GDM1 (cell line): ENCODE results near the gene NPFF.
"Not testable (repeated sequence)": the region's sequence is repeated elsewhere in the genome, so short reads cannot be mapped to it uniquely, and the experiment has no call there.

Experiments used
- DNase-seq: peaks from one replicate; lab custom pipeline; 2025; lab: John Stamatoyannopoulos, UW

The NPFF gene

DNA sequence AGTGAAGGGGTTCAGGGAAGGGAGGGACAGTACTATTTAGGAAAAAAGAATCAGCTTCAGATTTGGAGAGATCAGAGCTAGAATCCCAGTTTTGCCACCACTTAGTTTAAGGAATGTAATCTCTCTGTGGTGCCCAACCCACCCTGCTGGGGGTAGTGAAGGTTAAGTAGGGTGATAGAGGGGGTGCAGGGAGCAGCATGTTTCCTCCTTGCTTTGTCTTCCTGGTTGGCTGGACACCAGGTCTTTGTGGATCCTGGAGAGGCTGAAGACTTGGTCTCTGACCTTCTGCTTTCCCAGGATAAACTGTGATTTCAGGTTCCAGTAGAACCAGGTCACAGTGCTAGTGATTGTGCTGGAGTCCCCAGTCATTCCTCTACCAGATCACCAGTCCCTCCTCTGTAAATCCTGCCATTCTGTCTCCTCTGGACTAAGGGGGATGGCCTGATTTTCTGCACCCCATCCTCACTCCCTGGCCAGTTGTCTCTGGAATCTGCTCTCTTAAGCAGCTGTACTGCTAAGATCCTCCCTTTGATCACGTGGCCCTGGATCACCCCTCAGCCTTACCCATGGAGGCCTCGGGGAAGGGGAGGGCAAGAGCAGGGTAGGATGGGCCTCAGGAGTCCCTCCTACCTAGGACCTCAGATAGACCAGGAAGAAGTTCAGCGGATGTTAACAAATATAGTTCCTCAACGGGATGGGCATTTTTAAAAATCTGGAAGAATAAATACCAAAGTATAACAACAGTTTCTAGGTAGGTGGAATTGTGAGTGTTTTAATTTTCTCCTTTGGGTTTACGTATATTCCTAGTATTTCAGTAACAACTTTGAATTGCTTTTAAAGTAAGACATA lies 11.2 kb downstream of the NPFF start:
- peak; percentile 51 for DNase-seq

DNA sequence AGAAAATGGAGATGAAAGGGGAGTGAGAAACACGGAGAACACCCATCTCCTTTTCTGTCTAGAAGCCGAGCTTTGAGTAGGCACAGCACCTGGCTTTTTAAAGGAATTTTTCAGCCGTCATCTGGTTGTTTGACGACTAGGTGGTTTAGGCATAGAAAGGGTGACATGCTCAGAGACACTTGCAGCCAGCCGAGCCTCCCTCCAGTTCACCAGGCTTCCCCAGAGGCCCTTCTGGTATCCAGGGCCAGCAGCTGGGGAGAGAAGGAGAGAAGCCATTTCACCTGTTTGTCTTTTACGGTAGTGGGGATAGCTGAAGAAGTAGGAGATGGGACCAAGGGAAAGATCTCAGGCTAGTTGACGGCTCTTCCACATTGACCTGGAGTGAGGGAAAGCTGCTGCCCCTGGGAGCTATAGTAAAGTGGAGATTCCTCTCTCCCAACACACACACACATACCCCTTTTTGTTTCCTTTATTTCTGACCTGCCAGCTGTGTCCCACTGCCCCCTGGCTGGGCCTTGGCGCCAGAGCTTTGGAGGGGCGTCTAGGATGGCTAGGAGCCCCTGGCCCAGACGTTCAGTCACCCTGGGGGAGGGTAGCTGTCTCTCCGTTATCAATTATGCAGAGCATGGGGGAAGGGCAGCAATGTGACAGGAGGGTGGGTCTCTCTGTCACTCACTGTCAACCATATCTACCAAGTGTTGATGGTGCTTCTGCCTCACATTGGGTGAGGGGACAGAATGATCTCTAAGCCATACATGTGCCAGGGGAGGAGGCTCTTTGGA lies 13.5 kb downstream of the NPFF start:
- DNase-seq = no peak

DNA sequence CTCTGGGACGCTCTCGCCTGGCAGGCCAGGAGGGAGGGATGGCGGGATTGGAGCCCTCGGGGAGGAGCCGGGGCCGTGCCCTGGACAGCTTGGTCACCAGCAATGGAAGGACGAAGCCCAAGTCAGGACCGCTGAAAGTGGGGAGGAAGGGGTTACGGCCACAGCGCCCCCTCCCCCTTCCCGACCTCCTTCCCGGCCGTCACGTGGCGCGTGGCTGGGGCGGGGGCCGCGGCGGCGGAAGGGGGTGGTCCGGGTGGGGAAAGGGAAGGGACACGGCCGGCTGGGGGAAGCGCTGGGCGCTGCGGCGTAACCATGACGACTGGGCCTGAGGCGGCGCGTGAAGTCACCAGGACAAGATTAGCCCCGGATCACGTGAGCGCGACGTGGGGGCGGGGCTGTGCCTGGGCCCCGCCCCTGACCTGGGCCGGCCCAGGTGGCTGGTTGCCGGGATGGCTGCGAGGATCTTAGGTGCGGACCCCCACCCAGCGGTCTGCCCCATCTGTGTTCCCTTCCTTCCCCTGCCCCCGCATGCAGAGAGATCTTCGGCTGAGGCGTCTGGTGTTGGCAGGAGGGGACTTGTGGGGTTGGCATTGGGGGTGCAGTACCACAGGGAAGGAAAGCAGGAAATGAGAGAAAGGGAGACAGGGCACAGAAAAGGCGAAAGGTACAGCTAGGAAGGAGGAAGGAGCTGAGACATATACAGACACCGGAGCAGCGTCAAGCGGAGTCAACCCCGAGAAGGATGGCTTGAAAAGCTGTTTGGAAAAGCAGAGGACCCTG lies 14.3 kb downstream of the NPFF start:
- peak; percentile 84 for DNase-seq

DNA sequence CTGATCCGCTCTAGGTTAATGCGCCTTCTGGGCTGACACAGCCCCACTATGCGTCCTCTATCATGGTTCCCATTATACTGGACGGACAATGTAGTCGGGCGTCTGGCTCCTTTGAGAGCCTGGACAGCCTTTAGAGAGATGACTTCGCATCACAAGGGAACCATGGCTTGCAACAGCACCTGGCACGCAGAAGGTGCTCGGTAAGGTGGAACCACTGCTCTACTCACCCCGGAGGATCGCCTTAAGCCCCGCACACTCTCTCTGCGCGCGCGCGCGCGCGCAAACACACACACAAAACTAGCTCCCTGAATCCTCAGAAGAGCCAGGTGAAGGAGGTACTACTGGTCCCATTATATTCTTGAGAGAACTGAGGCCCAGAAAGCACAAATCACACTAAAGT lies 15.1 kb downstream of the NPFF start:
- DNase-seq = no peak

DNA sequence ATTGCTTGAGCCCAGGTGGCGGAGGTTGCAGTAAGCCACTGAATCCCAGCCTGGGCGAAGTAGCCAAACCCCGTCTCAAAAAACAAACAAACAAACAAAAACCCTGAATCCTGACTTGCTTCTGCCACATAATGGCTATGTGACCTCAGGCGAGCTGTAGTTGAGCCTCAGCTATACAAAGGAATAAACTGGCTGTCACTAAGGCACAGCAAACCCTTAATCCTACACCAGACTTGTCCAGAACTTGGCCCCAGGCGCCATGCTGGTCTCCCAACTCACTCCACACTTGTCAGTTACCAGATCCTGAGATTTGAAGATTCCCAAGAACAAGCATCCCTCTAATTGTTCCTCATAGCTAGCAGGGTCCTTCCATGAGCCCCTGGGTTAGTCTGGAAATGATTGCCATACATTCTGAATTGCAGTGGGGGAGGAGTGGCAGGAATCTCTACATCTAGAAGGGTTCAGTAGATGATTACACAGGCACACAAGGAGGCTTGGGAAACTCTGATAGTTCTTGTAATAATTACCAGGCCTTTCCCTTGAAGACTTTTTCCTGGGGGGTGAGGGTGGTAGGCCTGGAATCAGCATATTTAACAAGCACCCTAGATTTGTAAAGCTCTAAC lies 17.9 kb downstream of the NPFF start:
- no peak for DNase-seq

DNA sequence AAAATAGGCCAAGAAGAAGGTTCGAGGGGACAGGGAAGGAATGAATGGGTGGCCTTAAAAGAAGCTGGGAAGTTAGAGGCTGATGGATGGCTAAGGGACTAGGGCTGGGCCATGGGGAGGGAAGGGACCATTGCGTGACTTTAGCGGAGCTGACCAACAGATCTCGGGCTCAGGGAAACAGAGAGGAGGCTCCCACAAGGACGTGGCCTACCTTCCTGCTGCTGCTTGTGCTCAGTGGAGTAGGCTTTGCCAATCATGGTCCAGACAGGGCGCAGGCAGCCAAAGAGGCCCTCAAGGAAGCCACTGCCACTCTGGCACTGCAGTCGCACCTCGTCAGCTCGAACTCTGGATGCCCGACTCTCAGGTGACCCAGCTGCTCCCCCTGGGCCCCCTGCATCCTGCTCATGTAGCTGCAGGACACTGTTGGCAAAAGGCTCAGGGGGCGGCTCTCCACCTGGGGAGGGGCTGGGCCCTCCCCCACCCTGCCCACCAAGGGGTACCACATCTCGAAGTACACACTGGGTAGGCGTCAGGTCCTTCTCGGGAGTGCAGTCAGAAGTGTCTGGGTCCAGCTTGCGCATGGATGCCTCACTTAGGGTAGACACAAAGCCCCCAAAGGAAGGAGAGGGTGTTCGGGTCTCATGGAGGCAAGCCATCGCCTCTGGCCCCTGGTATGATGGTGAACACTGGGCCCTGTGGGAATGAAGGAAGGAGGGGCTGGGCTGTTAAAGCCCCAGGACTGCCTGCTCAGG lies 20.4 kb downstream of the NPFF start:
- no peak for DNase-seq

DNA sequence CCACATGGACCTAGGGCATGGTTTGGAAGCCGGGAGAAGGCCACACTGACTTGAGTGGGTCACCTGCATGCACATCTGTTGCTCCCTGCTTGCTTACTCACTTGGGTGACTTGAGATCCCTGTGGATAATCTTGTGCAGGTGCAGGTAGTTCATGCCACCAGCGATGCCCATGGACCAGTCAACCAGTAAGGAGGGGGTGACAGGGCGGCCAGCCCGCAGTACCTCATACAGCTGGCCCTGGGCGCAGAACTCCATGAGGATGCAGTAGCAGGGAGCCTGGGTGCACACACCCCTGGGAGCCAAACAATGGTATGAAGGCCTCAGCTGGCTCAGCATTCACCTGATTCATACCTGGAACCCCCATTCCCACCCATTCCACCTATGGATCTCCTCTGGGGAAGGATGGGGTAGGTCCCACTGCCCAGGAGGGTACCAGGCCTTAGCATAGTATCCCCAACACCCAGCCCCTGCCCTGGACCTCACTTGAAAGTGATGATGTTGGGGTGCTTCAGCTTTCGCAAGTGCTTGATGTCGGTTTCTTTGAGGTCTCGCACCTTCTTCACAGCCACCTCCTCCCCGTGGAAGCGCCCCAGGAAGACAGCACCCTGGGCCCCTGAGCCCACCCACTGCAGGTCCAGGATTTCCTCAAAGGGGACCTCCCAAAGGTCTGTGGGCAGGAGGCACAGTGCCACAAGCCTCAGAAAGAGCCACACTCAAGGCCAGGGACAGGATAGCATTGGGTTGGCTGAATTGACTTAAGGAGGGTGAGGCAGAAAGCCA lies 21.1 kb downstream of the NPFF start:
- no peak for DNase-seq

DNA sequence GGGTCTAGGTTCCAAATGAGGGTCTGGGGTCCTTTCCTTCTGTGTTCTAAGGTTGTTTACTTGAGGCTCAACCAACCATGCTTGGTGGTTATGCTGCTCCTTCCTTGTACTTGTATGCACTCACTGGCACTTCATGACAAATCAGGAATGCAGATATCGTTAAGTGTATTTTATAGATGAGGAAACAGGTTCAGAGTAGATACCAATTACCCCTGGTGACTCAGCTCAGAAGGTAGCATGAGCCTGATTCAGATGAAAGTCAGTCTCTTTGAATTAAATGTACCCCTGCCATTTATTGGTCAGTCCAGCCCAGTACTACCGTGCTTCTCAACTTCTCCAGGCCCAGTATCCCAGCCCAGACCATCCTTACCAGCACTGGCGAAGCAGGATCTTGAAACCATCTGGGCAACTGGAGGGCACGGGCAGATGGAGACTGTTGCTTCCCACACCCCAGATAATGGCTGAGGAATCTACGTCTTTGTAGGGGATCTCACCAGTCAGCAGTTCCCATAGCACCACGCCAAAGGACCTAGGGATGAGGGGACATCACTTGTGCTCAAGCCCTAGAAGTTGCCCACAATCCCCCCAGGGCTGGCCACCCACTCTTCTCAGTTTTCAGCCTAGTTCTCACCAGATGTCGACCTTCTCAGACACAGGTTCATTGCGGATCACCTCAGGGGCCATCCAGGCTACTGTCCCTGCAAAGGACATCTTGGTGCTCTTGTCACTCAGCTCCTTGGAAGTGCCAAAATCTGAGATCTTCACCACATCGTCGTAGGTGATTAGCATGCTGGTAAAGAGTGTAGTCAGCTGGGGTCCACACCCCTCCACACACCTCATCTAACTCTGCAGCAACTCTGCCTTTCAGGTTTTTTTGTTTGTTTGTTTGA lies 22.4 kb downstream of the NPFF start:
- no peak for DNase-seq

DNA sequence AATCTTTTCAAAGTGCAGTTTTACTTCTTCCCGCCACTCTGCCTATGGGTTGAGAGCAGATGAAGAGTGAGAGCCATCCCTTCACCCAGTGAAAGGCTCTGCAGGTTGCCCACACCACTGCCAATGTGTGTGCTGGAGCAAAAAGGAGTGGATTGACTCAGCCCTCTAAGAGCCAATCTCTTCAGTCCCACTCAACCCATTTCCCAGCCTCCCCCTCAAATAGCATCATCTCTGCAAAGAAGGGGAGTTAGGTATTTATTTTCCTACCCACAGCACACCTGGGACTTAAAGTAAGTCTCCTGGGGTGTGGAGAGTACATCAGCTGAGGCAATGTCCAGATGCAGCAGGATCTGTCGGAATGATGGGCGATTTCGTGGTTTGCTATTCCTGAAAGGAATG lies 23.3 kb downstream of the NPFF start:
- DNase-seq = no peak

DNA sequence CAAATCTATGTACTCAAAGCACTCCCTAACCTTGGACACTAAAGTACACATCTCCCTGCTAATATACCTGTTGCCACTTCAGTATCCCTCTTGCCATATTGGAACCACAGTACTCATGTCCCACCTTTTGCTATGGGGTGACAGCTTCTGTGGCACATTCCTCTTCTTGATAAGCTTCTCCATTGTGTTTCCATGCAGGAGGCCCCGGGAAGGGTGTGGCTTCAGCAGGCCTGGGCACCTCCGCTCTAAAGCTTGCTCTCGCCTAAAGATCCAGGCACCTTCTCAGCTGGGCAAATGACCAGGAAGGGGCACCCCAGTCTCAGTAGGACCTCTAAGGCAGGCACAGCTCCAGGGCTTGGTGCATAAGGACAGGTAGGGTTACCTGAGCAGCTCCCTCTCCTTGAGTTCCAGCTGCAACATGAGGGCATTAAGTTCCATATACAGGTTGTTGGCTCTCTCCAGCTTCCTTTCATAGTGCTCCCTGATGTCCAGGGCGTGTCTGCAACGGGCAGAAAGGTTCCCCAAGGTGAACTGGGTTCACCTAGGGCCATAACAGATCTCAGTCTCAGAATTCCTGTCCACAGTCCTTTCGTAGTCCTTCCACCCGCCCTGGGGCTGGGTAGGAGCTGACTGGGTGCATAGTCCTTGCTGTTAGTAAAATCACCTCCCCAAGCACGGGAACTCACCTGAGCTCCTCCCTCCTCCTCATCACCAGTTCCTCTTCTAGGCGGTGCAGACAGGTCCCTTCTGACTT lies 23.9 kb downstream of the NPFF start:
- no peak for DNase-seq

DNA sequence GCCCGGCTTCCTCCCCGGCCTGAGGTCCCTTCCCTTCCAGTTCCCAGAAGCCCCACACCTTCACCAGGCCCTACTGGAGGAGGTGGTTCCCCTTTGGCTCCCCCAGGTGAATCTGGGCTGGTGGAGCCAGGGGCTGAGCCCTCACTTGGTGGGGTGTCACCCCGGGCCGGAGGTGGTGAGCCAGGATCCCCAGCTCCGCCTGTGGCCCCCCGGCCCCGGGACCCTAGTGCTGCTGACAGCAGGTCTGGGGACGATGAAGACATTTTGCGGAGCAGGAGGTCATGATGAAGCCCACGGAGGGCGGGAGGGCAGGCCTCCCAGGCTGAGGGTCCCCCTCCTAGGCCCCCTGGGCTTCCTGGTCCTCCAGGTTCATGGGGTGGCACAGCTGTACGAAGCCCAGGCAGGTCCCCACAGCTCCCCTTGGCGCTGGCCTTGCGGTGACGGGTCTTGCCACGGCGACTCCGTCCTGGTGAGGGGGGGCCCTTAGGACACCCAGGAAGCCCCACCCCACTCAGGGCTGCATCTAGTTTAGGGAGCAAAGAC lies 24.6 kb downstream of the NPFF start:
- no peak for DNase-seq

DNA sequence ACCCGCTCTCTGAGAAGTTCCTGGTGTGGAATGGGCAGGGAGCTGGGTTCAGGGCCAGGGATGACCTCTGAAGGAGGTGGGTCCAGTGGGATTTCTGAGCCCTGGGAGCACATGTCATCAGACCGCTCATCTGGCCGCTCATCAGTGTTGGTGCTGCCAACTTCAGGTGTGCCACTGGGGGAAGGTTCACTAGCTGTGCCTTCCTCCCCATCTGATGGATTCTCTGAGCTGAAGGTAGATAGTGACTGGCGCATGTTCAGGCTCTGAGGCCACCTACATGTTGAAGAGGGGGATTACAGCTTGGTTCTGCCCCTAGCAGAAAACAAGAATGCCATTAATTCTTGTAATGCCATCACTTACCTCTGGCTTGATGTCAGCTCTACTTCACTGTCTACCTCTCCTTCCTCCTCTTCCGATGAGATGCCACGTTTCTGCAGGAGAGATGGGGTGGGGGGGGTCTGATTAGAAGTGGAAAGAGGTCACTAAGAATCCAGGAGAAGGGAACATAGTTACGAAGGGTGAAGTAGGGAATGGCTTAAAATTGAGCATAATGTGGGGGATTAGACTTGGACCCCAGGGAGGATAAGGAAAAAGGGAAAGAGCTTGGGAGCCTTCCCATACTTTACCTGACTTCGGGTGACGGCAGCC lies 25.2 kb downstream of the NPFF start:
- no peak for DNase-seq

DNA sequence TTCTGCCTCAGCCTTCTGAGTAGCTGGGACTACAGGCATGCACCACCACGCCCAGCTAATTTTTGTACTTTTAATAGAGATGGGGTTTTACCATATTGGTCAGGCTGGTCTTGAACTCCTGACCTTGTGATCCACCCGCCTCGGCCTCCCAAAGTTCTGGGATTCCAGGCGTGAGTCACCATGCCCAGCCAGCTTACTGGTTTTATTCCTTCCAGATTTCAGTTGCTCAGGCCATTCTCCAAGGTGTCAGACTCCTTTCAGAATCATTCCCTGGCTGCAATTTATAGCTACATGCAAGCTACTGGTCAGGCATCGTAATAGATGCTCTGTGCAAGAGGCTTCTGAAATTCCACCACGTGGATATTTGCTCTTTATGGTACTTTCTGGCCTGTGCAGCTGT lies 25.8 kb downstream of the NPFF start:
- DNase-seq = not testable (repeated sequence)

DNA sequence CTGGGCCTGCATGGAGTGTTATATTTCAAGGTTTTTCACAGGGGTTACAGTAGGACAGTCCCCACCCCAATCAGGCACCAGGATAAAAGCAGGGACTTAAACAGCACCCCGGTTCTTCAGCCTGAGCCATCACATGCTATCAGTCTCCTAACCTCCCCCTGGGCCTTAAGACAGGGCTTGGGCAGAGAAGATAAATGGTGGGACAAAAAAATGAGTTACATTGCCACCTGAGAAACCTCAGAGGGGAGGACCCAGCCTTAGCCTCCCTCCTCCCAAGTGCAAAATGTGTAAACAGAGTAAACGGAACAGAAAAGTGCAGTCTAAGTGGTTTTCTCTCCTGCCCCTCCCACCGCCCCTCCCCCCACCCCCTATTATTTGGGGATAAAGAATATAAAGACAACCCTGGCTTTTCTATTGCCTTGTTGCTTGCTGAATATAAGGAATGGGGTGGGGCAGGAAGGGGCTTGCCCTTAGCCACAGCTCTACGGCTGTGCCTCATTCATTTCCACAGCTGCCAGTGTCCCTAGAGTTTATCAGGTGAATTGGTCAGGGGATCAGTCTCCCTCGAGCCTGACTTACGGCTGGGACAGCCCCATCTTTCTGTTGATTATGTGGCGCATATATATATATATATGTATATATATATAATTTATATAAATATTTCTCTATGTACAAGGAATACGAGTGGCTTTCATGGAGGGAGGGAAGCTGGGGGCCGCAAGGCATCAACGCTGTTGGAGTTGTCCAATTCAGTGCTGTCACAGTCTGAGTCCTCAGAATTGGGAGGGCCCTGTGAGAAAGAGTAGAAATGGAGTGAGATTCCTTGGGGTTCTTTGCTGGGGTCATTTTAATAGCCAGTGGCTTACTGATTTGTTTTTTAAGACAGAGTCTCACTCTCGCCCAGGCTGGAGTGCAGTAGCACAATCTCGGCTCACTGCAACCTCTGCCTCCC lies 26.5 kb downstream of the NPFF start:
- DNase-seq = no peak

DNA sequence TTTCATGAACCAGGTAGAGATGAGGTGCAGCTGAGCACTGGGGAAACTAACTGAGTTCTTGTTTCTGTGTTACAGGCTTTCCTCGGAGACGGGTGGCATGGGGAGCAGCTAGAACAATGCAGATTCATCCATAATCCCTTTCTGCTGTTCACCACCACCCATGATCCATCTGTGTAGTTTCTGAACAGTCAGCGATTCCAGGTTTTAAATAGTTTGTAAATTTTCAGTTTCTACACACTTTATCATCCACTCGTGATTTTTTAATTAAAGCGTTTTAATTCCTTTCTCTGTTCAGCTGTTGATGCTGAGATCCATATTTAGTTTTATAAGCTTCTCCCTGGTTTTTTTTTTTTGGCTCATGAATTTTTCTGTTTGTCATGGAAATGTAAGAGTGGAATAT lies 28.0 kb downstream of the NPFF start:
- DNase-seq = no peak

DNA sequence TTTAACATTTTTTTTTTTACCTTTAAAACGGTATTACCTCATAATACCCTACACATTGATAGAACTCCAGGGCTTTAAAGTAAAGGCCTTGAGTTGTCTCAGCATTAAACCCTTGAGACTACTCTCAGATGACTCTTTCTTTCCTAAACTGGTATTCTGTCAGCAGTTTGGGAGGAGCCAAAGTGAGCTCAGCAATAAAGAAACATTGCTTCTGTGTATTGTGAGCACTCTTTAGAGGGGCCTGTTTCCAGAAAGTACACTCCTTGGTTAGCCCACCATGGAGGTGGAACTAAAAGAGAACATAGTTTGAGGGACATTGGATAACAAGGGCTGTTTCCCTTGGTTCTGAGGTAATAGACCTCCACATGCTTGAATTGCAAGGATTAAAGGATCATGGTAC lies 28.4 kb downstream of the NPFF start:
- no peak for DNase-seq

DNA sequence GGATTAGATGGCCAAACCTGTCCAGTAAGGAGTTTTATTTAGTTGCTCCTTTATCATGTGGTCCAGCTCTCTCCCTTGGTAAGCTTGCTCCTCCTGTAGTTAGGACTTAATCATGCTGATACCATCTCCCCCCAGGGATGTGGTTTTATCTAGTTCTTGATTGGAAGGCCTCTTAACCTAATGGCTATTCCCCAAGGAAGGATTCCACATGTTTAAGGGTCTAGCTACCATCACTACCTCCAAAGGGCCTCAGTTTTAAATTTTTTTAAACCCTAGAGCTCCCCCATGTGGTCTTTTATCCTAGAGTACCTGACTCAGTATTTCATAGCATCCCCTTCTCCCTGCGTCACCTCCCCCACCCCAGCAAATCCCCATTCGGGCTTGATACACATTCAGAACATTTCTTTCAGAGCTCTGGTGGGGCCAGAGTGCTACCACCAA lies 30.5 kb downstream of the NPFF start:
- no peak for DNase-seq
